ENCODE results near the gene UBP1. TPM values are rescaled to one million over a fixed set of nuclear protein-coding genes. Genes with fewer than 3 reads are reported as not detected.

The UBP1 gene
- 10 to 100 TPM; 61.2 to 65.1 TPM for total RNA-seq

GRCh38 chr3:33440328-33441224 is at the start of gene UBP1:
TSS of gene UBP1 (minus strand) at chr3:33440405. CDS start at chr3:33439848, 557 bp downstream.

Other genes with a start within 250 kb of the UBP1 start
- not detected for gene SUSD5, start 221.6 kb downstream of the UBP1 start, total RNA-seq
- not detected for gene FBXL2, start 163.0 kb downstream of the UBP1 start, total RNA-seq

All from activated naive CD4-positive, alpha-beta T cell treated with anti-CD3 and anti-CD28 coated beads, Interleukin-2, amount 10 ng/mL, durations not matched to agents 5 hours and 36 hours (primary cell).